K562 (cell line): Measurements from ENCODE around the gene ASPHD1. TPM values are rescaled to one million over a fixed set of nuclear protein-coding genes. Genes with fewer than 3 reads are reported as not detected.
A peak's percentile ranks its signal among the peaks of the same experiment; 100 is the strongest.

Experiments
- CLOCK ChIP-seq: fragments of 250-450 bp; sonication (Bioruptor Pico); IDR thresholded peaks from 2 replicates; pipeline ENCODE4 v1.4.0; 2020; ENCODE audit warnings: mild to moderate bottlenecking, moderate library complexity, borderline replicate concordance
- EP400 ChIP-seq: fragments of 450-650 bp; IDR thresholded peaks from 2 replicates; pipeline ENCODE4 v1.6.1; 2017; ENCODE audit warnings: antibody characterized with exemption, mild to moderate bottlenecking, moderate library complexity
- REST ChIP-seq, 2 experiments: fragments of 450-650 bp; formaldehyde crosslinking in 1 of 2; IDR thresholded peaks; 2 replicates each; pipeline versions ENCODE4 v1.4.0 to v1.6.1; 2014 to 2020; ENCODE audit warnings: mild to moderate bottlenecking in 2 of 2, borderline replicate concordance in 1 of 2, low read depth in 1 of 2
- SFPQ ChIP-seq: fragments of 200-400 bp; formaldehyde crosslinking; IDR thresholded peaks from 2 replicates; pipeline ENCODE4 v1.6.1; 2017; ENCODE audit warnings: mild to moderate bottlenecking, low read depth, low read length, moderate library complexity
- SIN3B ChIP-seq: fragments of 450-650 bp; IDR thresholded peaks from 2 replicates; pipeline ENCODE4 v1.6.1; 2017; ENCODE audit warnings: low read depth, mild to moderate bottlenecking, moderate library complexity
- ZNF23 ChIP-seq: fragments of 250-450 bp; sonication (Bioruptor Pico); IDR thresholded peaks from 2 replicates; pipeline ENCODE4 v1.4.0; 2020; ENCODE audit warnings: mild to moderate bottlenecking
- ZNF511 ChIP-seq: sonication (generic); formaldehyde crosslinking; IDR thresholded peaks from 2 replicates; pipeline ENCODE4 v1.8.0; 2022; ENCODE audit warnings: mild to moderate bottlenecking, missing genetic modification reagents
- polyA plus RNA-seq, 8 experiments: library from polyadenylated mRNA; depleted of rRNA in 4 of 8; stranded (reverse) in 5 of 8; unstranded in 3 of 8; fragments of >200 nt; fragmentation: Nextera tagmentation in 2 of 8; fragmentation: Illumina TruSeq in 1 of 8; extraction: Ambion mirVana in 2 of 8; extraction: Trizol in 1 of 8; gene quantifications; 2 replicates each; pipeline versions ENCODE4 v1.2.1 to v1.2.3, GENCODE V29; 2011 to 2014; ENCODE audit warnings: inconsistent platforms in 1 of 8, missing spikeins in 1 of 8
- total RNA-seq, 7 experiments: library from RNA; depleted of rRNA in 6 of 7; stranded (reverse); fragments of >200 nt in 6 of 7; fragmentation: Illumina TruSeq in 2 of 7; extraction: Trizol in 2 of 7; gene quantifications; 2 replicates each; pipeline versions ENCODE4 v1.2.1 to v1.2.3, GENCODE V29; 2011 to 2021; ENCODE audit warnings: low replicate concordance in 1 of 7

The ASPHD1 gene
- total and polyA plus RNA-seq, 9 of the 15 experiments (the other 6 are each of a cell fraction or from before 2014, with no cell fraction given) = 0.03 to 0.70 (median 0.24) TPM; not detected in 5

GRCh38 chr16:29925781-29926710, 25.8 kb downstream of the ASPHD1 start, which contains the start of gene KCTD13 (continued):
- TF ChIP-seq REST (IDR thresholded peaks at IDR 0.05; ENCODE audit: borderline replicate concordance) (0 out of 2 replicates have a peak, but pooled peaks have one; percentile 3), REST (CRISPR knock-in tag; IDR thresholded peaks at IDR 0.05; ENCODE audit: low read depth) (0 out of 2 replicates have a peak, but pooled peaks have one; percentile 20), ZNF511 (CRISPR knock-in tag) (no peak), SIN3B (no peak), ZNF23 (CRISPR knock-in tag) (no peak), CLOCK (CRISPR knock-in tag) (no peak), SFPQ (no peak), EP400 (peak; percentile 69; the same call in 1 of the 2 replicates)
